D721Med (cell line): Measurements from ENCODE around the gene PEAR1.

Experiments
- DNase-seq: peaks from one replicate; pipeline ENCODE4 v3.0.0; 2011; ENCODE audit warnings: low spot score; ENCODE audit not compliant: insufficient read length
- FAIRE-seq: peaks from 2 replicates; lab custom pipeline; 2011; peaks lifted over from hg19 to GRCh38; lab: Jason Lieb, UNC
- TF ChIP-seq, protein P1 (sequence below): IDR thresholded peaks from 2 replicates; pipeline ENCODE4 v1.5.1; 2012; ENCODE audit warnings: mild to moderate bottlenecking, control low read depth; ENCODE audit not compliant: insufficient read depth; ENCODE audit errors: missing control alignments

Gene PEAR1

DNA sequence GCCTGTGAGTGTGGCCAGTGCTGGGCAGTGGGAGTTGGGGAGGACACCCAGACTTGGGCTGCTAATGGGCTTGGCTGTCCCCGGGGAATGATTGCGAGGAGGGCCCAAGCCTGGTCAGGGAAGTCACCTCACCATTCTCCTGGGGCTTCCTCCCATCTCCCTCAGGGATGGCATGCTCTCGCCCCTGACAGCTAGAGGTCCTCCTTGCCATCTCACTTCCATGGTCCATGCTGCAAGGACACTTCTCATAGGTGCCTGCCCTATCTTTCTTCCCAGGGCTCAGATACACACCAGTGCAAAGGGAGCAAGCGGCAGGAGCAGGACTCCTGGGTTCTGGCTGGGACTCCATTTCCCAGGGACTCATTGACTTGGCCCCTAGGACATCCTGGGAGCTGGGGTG lies 28.7 kb upstream of the PEAR1 start:
- TF ChIP-seq, protein P1, sequence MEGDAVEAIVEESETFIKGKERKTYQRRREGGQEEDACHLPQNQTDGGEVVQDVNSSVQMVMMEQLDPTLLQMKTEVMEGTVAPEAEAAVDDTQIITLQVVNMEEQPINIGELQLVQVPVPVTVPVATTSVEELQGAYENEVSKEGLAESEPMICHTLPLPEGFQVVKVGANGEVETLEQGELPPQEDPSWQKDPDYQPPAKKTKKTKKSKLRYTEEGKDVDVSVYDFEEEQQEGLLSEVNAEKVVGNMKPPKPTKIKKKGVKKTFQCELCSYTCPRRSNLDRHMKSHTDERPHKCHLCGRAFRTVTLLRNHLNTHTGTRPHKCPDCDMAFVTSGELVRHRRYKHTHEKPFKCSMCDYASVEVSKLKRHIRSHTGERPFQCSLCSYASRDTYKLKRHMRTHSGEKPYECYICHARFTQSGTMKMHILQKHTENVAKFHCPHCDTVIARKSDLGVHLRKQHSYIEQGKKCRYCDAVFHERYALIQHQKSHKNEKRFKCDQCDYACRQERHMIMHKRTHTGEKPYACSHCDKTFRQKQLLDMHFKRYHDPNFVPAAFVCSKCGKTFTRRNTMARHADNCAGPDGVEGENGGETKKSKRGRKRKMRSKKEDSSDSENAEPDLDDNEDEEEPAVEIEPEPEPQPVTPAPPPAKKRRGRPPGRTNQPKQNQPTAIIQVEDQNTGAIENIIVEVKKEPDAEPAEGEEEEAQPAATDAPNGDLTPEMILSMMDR = no peak
- DNase-seq (no peak), FAIRE-seq (no peak)

DNA sequence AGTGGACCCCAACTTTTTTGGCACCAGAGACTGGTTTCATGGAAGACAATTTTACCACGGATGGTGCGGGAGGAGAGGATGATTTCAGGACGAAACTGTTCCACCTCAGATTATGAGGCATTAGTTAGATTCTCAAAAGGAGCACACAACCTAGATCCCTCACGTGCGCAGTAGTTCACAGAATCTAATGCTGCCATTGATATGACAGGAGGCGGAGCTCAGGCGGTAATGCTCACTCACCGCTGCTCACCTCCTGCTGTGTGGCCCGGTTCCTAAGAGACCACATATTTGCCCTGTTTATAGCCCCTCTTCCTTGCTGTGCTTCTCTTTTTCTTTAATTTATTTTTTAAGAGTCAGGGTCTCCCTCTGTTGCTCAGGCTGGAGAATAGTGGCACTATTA lies 28.3 kb upstream of the PEAR1 start:
- no peak for FAIRE-seq

DNA sequence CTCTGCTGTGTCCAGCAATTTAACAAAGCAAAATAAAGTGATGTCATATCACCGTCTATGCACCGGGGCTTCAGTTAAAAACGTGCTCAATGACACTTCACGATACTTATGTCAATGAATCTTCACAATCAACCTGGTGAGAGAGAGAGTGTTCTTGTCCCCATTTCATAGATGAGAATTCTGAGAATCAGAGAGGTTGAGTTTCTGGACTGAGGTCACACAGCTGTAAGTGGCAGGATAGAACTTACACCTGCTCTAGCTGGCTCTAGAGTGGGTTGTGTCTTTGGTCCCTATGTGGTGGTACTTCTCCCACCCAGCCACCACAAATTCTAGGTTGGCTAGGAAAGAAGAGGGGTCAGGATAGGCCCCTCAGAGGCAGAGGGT lies 27.7 kb upstream of the PEAR1 start:
- FAIRE-seq (no peak), DNase-seq (no peak)
- TF ChIP-seq, protein P1 = no peak

More for the DNA sequence above, 28.3 kb upstream of the PEAR1 start:
- DNase-seq = no peak
- TF ChIP-seq, protein P1 = no peak

DNA sequence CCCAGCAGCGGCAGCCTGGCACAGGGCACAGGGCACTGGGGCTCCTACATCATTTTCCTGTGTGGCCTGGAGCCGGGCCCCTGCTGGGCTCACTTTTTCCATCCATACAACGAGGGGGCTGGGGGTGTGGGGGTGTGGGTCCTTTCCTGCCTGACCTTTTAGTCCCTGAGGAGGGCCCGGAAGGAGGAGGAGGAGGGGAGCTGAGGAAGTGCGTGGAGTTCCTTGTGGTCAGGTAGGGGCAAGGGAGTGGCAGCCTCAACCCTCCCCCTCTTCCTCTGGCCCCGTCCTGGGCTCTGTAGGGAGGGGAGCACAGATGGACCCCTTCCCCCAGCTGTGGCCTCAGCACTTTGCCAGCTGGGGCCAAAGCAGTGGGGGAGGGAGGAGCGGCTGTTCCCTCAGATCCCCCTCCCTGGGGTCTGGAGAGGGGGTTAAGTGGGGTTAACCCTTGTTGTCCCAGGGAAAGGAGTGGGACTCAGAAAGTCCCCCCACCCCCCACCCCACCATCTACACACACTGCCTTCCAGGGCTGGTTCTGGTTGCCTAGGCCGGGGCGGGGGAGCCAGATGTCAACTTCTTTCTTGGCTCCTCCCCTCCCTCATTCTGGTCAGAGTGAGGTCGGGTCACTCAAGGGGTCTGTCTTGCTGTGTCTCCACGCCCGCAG lies 27.1 kb upstream of the PEAR1 start:
- no peak for FAIRE-seq
- TF ChIP-seq, protein P1 = no peak
- no peak for DNase-seq

DNA sequence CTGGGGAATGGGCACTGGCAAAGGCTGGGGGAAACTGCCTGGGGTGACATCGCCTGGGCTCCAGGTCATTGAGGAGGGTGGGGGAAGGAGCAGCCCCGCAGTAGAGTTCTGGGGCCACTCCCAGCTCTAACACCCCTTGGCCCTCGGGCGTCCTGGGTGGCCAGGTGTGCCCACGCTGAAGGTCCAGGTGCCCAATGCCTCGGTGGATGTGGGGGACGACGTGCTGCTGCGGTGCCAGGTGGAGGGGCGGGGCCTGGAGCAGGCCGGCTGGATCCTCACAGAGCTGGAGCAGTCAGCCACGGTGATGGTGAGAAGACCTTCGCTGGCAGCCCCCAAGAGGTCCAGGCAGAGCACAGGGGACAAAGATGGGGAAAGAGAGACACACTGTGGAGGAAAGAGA lies 25.2 kb upstream of the PEAR1 start:
- FAIRE-seq (no peak), DNase-seq (no peak)
- TF ChIP-seq, protein P1 = no peak

DNA sequence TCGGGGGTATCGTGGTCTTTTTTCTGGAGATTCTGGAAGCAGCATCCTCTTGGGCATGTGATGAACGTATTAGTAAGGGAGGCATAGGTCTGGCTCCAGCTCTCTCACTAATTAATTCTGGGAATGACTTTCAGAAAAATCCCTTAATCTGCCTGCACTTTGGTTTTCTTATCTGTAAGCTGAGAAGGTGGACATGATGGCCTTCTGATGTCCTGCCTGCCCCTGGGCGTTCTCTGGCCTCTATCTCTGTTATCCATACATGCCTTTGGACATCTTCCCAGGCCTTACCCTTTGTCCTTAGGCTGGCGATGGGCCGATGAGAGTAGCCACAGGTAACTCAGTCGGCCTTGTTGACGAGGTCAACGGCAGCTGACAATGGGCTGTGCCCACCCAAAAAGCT lies 24.1 kb upstream of the PEAR1 start:
- DNase-seq = peak; percentile 70
- TF ChIP-seq, protein P1 = no peak
- no peak for FAIRE-seq

DNA sequence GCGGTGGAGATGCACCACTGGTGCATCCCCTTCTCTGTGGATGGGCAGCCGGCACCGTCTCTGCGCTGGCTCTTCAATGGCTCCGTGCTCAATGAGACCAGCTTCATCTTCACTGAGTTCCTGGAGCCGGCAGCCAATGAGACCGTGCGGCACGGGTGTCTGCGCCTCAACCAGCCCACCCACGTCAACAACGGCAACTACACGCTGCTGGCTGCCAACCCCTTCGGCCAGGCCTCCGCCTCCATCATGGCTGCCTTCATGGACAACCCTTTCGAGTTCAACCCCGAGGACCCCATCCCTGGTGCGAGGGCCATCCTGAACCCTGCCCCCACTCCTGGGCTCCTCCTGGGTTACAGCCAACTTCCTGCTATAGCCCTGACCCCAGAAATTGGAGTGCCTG lies 19.9 kb upstream of the PEAR1 start:
- TF ChIP-seq, protein P1 = no peak
- no peak for FAIRE-seq
- no peak for DNase-seq
